Right lung (tissue), 5 donors: ENCODE results near the gene LFNG. TPM values are rescaled to one million over a fixed set of nuclear protein-coding genes. Genes with fewer than 3 reads are reported as not detected.
"Not testable (repeated sequence)": the region's sequence is repeated elsewhere in the genome, so short reads cannot be mapped to it uniquely, and the experiment has no call there.

Experiments
- DNase-seq, 2 donors: peaks; one replicate each; pipeline ENCODE4 v3.0.0-alpha.2; 2013
- polyA plus RNA-seq, 5 donors: library from polyadenylated mRNA; unstranded; fragments of 120-200 nt; gene quantifications; one replicate each; pipeline versions ENCODE4 v1.2.1 to v1.2.3, GENCODE V29; 2013; ENCODE audit warnings: inconsistent platforms in 1 of 5, low replicate concordance in 1 of 5; ENCODE audit not compliant: insufficient read length in 5 of 5, insufficient read depth in 1 of 5

LFNG gene
- polyA plus RNA-seq, 5 donors, result 6.2 to 13.6 (median 9.3) TPM

GRCh38 chr7:2542916-2543871, 23.6 kb downstream of the LFNG start:
- no peak for DNase-seq

- DNase-seq, result no peak
These were observed 25.1 kb downstream of the LFNG start for GRCh38 chr7:2544541-2545188.

GRCh38 chr7:2545746-2546425, 26.3 kb downstream of the LFNG start:
- DNase-seq, result no peak

DNA sequence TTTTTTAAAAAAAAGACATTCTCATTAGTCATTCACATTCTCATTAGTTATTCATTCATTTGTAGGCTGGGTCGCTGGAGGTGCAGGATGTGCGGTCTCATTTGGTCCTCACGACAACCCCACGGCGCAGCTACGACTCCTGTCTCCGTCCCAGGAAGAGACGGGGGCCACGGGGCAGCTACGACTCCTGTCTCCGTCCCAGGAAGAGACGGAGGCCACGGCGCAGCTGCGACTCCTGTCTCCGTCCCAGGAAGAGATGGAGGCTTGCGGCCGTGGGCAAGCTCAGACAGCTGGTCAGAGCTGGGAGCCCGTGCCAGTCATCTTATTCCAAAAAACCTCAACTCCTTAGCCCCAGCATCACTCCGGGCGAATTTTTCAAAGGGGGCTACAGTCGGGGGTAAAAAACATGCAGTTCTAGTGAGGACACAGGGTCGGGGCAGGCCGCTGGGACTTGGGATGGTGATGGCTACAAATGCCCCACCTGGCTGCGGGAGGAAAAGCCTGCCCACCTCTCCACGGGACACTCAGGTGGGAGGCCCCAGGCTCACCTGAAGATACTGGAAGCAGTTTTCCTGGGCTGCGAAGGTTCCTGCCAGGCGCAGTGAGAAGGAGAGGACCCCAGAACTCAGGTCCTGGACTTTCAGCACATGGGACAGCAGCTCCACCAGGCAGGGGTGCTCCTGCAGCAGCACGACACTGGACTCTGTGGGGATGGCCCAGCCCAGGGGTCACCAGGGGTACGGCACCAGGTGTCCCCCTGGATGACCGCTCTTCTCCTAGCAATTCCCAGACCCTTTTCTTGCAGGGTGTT, 27.4 kb downstream of the LFNG start:
- DNase-seq, result no peak

DNA sequence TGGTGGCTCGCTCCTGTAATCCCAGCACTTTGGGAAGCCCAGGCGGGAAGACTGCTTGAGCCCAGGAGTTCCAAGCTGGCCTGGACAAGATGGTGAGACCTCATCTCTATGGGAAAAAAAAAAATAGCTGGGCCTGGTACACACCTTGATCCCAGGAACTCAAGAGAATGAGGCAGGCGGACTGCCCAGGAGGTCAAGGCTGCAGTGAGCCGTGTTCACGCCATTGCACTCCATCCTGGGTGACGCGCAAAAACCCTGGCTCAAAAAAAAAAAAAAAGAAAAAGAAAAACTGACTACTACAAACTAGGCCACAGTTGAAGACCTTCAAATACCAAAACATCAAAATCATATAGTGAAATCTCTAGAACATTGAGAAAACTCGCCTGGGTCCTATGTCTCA, 31.8 kb downstream of the LFNG start:
- no peak for DNase-seq

GRCh38 chr7:2553108-2553507, 33.5 kb downstream of the LFNG start:
- DNase-seq, result no peak

GRCh38 chr7:2553831-2554581, 34.4 kb downstream of the LFNG start:
- DNase-seq, result no peak

DNA sequence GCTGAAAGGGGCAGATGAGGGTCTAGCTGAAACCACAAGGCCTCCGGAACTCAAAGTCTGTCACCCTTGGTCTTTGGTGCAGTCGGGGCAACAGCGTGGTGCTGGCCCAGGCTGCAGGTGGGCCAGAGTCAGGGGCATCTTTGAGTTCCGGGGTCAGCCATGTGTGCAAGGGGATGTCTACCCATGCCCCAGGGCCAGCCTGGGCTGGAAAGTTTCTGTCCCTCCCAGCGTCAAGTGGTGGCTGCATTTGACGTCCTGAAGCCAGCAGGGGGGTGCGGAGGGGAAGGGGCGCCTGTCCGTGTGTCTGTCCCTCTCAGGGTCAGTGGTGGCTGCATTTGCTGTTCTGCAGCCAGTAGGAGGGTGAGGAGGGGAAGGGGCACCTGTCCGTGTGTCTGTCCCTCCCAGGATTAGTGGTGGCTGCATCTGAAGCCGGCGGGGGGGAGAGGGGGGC, 35.1 kb downstream of the LFNG start:
- no peak for DNase-seq

DNA sequence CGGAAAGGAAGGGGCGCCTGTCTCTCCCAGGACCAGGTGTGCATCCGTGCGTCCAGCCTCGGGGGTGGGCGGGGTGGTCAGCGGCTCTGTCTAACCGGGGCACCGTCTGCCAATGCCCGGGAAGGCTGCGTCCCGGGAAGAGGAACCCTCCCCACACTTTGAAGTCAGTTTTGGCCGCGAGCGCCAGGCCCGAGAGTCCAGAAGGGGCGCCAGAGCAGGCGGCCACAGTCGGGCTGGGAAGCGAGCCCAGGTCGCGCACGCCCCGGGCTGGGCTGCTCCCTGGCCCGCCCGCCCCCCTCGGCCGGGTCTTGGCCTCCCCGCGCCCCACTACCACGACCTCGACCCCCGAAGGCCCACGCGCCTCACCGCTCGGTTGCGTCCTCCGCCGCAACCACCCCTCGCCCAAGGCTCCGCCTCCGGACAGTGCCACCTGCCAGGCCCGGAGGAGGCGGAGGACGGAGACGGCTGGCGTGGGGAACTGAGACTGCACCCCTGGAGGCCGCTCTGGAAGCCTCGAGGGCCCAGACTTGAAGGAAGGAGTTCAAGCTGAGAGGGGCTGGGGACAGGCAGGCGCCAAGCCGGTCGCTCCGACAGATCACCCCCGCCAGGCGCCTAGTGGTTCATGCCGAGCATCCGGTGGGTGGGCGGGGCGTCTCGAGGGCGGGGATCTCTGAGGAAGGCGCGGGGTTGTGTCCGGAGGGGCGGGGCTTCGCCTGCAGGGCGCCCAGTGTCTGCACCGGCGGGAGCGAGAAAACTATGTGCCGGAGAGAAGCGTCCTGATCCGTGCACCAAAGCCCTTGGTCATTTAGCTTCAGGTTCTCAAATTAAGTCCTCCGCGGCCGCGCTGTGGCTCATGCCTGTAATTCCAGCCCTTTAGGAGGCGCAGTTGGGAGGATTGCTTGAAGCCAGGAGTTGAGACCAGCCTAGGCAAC, 35.8 kb downstream of the LFNG start, which contains the start of gene BRAT1:
BRAT1 (minus strand) TSS at position 404 of the 932 bp plus-strand sequence. CDS start 1,093 bp downstream, outside the sequence.
- DNase-seq, result peak; percentile 90

- peak; percentile 87 to 89 for DNase-seq
These were observed 39.2 kb downstream of the LFNG start, which contains the start of gene IQCE for GRCh38 chr7:2558629-2559282. Gene IQCE (plus strand): TSS chr7:2558979. CDS start chr7:2559182, 203 bp downstream.

GRCh38 chr7:2559283-2559950, 39.8 kb downstream of the LFNG start:
- DNase-seq, result no peak

GRCh38 chr7:2563955-2564354, 44.4 kb downstream of the LFNG start:
- DNase-seq, result not testable (repeated sequence)

DNA sequence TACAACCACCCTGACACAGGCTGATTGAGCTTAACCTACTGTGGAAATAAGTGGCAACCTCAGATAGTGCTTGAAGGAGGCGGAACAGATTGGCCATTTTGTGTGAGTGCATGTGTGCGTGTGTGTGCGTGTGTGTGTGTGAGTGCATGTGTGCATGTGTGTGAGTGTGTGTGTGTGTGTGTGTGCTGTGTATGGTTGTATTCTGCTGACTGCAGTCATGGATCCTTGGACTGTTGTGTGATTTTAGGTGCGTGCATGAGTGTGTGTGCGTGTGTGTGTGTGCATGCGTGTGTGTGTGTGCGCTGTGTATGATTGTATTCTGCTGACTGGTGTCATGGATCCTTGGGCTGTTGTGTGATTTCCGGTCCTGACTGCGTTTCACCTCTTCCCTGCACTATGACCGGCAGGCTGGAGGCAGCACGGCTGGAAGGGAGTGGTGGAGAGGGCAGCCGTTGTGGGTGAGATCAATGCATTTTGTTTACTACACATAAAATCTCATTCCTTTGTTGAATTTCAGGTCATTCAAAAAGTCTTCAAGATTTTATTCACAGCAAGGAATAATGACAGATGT, 45.5 kb downstream of the LFNG start:
- DNase-seq, result no peak

DNA sequence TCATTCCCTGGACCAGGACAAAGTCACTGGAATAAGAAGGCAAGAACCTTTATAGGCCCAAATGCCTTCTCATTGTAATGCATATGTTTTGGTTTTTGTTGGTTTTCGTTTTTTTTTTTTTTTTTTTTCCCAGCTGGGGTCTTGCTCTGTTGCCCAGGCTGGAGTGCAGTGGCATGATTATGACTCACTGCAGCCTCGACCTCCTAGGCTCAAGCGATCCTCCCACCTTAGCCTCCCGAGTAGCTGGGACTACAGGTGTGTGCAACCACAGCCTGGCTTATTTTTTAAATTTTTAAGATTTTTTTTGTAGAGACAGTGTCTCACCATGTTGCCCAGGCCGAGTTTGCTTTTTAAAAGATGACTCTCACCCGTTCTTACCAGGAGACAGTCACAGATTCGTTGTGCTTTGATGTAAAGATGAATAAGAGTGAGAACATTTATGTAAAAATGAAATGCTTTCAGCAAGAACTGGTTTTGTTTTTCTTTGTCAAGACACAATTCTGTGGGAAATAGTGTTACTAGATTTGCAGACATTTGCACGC, 46.8 kb downstream of the LFNG start:
- no peak for DNase-seq

- DNase-seq, result no peak
These were observed 47.5 kb downstream of the LFNG start for GRCh38 chr7:2566890-2567678.

GRCh38 chr7:2567679-2568278, 48.2 kb downstream of the LFNG start:
- peak in 1 of 2 donors; percentile 32 for DNase-seq
